ENCODE measurements around the gene BRF1. TPM values are rescaled to one million over a fixed set of nuclear protein-coding genes. Genes with fewer than 3 reads are reported as not detected.

The BRF1 gene
- total RNA-seq, 2 experiments from 2014 or later, result 23.7 to 26.4 TPM

DNA sequence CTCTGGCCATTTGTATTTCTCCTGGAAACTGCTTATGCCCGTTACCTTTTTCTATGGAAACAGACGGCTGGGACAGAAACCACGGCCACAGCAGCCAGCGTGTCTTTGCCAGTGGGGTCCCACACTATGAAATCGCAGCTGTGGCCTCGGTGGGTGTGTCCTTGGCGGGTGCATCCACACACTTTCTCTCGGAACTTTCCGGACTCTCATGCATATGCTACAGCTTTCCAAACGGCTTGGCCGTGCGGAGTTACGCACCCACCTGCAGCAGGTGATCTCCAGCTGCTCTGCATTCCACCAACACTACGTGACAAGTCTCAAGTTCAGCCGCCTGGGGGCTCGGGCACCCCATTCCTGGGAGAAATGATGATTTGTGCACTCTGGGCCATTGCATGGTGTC lies 53.8 kb downstream of the BRF1 start:
- Histone ChIP-seq H3K9me3 (ENCODE audit: low read length) (no peaks in the 10 kb centered on the region), H3K4me3 (ENCODE audit: low read depth, low read length, poor library complexity, severe bottlenecking) (no peak overlapping the region), H4K20me1 (ENCODE audit: insufficient read depth, low read length) (no peaks in the 10 kb centered on the region), H3K27ac (ENCODE audit: low read depth, low read length, poor library complexity, severe bottlenecking) (no peak overlapping the region), H3K4me1 (ENCODE audit: insufficient read depth, low read length, poor library complexity, severe bottlenecking) (peaks cover 5% of the 10 kb centered on the region), H2AFZ (ENCODE audit: low read length) (no peak overlapping the region), H3K4me2 (ENCODE audit: low read length) (no peak overlapping the region), H3K36me3 (ENCODE audit: insufficient read depth, low read length) (no peaks in the 10 kb centered on the region; the same call in 1 of the 2 replicates), H3K79me2 (ENCODE audit: insufficient read depth, low read depth, low read length) (no peaks in the 10 kb centered on the region), H3K9me2 (ENCODE audit: insufficient read depth, low read length) (no peaks in the 10 kb centered on the region)
- intact Hi-C loops (cut with micrococcal nuclease; ENCODE audit: unreplicated experiment), result no loop called here
- no TSS peak for BruUV-seq (replicated peaks)
- ChIA-PET POLR2A (no interaction called here), CTCF (ENCODE audit: unreplicated experiment) (no interaction called here)
- no peak for DNase-seq (ENCODE audit: low spot score)
- no peak for TF ChIP-seq EZH2phosphoT487 (IDR thresholded peaks at IDR 0.05; ENCODE audit: borderline replicate concordance, low read depth, low read length)
- TF ChIP-seq CTCF (conservative IDR thresholded peaks at IDR 0.05; ENCODE audit: low read length), result no peak

DNA sequence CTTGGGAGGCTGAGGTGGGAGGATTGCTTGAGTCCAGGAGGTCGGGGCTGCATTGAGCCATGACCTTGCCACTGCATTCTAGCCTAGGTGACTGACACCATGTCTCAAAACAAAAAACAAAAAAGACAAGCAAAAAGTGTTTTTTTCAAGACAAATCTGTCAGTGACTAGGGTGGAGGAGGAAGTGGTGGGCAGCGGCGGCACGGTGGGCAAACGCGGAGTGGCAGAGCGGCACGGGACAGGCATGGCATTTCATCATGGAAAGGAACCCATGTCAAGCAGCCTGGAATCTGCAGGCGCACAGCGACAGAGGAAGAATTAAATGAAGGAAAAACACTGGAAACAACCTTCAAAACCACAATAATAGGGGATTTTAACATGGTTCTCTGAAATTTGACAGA lies 56.5 kb downstream of the BRF1 start:
- H3K9me2 ChIP-seq (ENCODE audit: insufficient read depth, low read length), result no peaks in the 10 kb centered on the region
- H3K4me1 ChIP-seq (ENCODE audit: insufficient read depth, low read length, poor library complexity, severe bottlenecking), result peaks cover 5% of the 10 kb centered on the region
- H4K20me1 ChIP-seq (ENCODE audit: insufficient read depth, low read length), result no peaks in the 10 kb centered on the region
- ChIA-PET CTCF (ENCODE audit: unreplicated experiment) (no interaction called here), POLR2A (no interaction called here)
- H3K4me2 ChIP-seq (ENCODE audit: low read length), result no peak overlapping the region
- intact Hi-C loops (cut with micrococcal nuclease; ENCODE audit: unreplicated experiment), result no loop called here
- H3K9me3 ChIP-seq (ENCODE audit: low read length), result no peaks in the 10 kb centered on the region
- no peaks in the 10 kb centered on the region for H3K79me2 ChIP-seq (ENCODE audit: insufficient read depth, low read depth, low read length)
- no peak overlapping the region for H3K4me3 ChIP-seq (ENCODE audit: low read depth, low read length, poor library complexity, severe bottlenecking)
- peaks cover 12% of the 10 kb centered on the region for H3K36me3 ChIP-seq (ENCODE audit: insufficient read depth, low read length)
- no peak for DNase-seq (ENCODE audit: low spot score)
- no peak overlapping the region for H2AFZ ChIP-seq (ENCODE audit: low read length)
- no peak overlapping the region for H3K27ac ChIP-seq (ENCODE audit: low read depth, low read length, poor library complexity, severe bottlenecking)
- TF ChIP-seq CTCF (conservative IDR thresholded peaks at IDR 0.05; ENCODE audit: low read length), result no peak
- TF ChIP-seq EZH2phosphoT487 (IDR thresholded peaks at IDR 0.05; ENCODE audit: borderline replicate concordance, low read depth, low read length), result no peak
- no TSS peak for BruUV-seq (replicated peaks)

DNA sequence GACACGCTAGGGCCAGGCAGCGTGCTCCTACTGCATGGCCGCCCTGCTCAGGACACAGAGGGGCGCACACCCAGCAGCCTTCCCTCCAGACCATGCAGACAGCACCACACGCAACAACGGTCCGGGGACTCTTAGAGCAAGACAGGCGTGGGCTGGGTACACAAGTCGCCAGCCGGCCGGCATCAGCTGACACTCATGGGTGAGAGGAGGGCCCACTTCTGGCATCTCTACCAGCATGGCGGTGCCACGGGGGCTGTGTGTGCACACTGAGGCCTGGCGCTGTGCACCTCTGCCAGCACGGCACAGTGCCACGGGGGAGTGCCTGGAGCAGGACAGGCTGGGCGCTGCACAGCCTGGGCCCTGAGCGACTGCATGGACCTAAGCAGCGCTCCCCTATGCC lies 59.2 kb downstream of the BRF1 start:
- H3K4me2 ChIP-seq (ENCODE audit: low read length), result no peak overlapping the region
- TF ChIP-seq CTCF (conservative IDR thresholded peaks at IDR 0.05; ENCODE audit: low read length) (no peak), EZH2phosphoT487 (IDR thresholded peaks at IDR 0.05; ENCODE audit: borderline replicate concordance, low read depth, low read length) (no peak)
- H3K79me2 ChIP-seq (ENCODE audit: insufficient read depth, low read depth, low read length), result no peaks in the 10 kb centered on the region
- no peaks in the 10 kb centered on the region for H4K20me1 ChIP-seq (ENCODE audit: insufficient read depth, low read length)
- POLR2A ChIA-PET, result no interaction called here
- H2AFZ ChIP-seq (ENCODE audit: low read length), result no peak overlapping the region
- DNase-seq (ENCODE audit: low spot score), result no peak
- no peak overlapping the region for H3K4me3 ChIP-seq (ENCODE audit: low read depth, low read length, poor library complexity, severe bottlenecking)
- intact Hi-C loops (cut with micrococcal nuclease; ENCODE audit: unreplicated experiment), result no loop called here
- no TSS peak for BruUV-seq (replicated peaks)
- H3K27ac ChIP-seq (ENCODE audit: low read depth, low read length, poor library complexity, severe bottlenecking), result no peak overlapping the region
- H3K9me3 ChIP-seq (ENCODE audit: low read length), result no peaks in the 10 kb centered on the region
- H3K9me2 ChIP-seq (ENCODE audit: insufficient read depth, low read length), result no peaks in the 10 kb centered on the region
- peaks cover 12% of the 10 kb centered on the region for H3K36me3 ChIP-seq (ENCODE audit: insufficient read depth, low read length)
- CTCF ChIA-PET (ENCODE audit: unreplicated experiment), result no interaction called here
- no peaks in the 10 kb centered on the region for H3K4me1 ChIP-seq (ENCODE audit: insufficient read depth, low read length, poor library complexity, severe bottlenecking)

Data from OCI-LY7 (cell line).